ENCODE results near the gene ARMC7.

DNA sequence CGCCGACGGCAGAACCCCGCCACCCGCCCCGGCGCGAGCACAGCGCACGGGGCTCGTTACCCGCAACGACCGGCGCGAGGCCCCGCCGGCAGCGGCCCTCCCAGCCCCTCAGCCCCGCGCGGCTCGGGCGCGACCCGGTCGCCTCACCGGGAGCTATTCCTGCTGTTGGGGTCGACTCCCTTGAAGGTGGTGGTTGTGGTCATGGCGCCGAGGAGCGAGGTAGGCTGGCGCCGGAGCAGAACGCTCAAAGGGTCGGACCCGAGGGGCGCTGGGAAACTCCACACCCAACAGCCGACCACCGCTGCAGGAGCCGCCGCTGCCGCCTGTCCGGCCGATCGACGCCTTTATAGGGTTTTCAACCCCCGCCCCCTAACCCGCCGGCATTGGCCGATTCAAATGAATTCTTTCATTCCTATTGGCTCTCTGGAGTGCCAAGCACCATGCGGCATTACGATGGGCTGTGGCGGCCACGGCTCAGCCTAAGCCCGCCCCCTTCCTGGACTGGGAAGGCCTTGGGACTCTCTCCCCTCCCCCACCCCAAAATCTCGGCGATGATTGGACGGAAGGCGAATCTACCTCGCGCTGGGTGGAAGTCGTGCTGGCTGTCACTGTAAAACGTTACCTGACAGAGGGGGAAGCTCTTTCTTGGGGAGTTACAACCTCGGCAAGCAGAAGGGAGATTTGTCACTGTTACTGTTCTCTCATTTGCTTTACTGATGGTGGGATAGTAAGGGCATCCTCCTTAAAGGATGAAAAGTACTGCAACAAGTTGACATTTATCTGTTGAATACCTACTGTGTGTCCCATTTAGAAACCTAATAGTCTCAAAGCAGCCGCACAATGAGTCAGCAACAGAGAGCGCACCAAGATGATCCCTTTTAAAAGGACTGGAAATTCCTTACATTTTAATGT lies 44.7 kb downstream of the ARMC7 start, which contains the start of gene JPT1:
- TF ChIP-seq, protein P1, sequence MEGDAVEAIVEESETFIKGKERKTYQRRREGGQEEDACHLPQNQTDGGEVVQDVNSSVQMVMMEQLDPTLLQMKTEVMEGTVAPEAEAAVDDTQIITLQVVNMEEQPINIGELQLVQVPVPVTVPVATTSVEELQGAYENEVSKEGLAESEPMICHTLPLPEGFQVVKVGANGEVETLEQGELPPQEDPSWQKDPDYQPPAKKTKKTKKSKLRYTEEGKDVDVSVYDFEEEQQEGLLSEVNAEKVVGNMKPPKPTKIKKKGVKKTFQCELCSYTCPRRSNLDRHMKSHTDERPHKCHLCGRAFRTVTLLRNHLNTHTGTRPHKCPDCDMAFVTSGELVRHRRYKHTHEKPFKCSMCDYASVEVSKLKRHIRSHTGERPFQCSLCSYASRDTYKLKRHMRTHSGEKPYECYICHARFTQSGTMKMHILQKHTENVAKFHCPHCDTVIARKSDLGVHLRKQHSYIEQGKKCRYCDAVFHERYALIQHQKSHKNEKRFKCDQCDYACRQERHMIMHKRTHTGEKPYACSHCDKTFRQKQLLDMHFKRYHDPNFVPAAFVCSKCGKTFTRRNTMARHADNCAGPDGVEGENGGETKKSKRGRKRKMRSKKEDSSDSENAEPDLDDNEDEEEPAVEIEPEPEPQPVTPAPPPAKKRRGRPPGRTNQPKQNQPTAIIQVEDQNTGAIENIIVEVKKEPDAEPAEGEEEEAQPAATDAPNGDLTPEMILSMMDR (optimal IDR thresholded peaks at IDR 0.05 in 1 of 3, IDR thresholded peaks at IDR 0.05 in 1 of 3, conservative IDR thresholded peaks at IDR 0.05 in 1 of 3; ENCODE audit: extremely low read depth in 1 of 3, insufficient read depth in 2 of 3, low read length in 3 of 3): no peak
- no peak for TF ChIP-seq EZH2 (IDR thresholded peaks at IDR 0.05; ENCODE audit: low read length)
